Peyer's patch (tissue), 4 donors: ENCODE results near the gene USP17L19.
"Not testable (repeated sequence)": the region's sequence is repeated elsewhere in the genome, so short reads cannot be mapped to it uniquely, and the experiment has no call there.

Experiments used
- CTCF ChIP-seq, 6 experiments: fragments of 450-650 bp in 4 of 6; fragments of 200-600 bp in 2 of 6; sonication (generic) in 1 of 6; IDR thresholded peaks; one replicate each; pipeline ENCODE4 v1.5.1; 2017 to 2019; ENCODE audit warnings: antibody characterized with exemption in 6 of 6, mild to moderate bottlenecking in 3 of 6, moderate library complexity in 1 of 6
- POLR2A ChIP-seq, 2 donors: fragments of 450-650 bp; IDR thresholded peaks; one replicate each; pipeline ENCODE4 v1.5.1; 2017; ENCODE audit warnings: antibody characterized with exemption in 2 of 2, mild to moderate bottlenecking in 2 of 2, moderate library complexity in 2 of 2

DNA sequence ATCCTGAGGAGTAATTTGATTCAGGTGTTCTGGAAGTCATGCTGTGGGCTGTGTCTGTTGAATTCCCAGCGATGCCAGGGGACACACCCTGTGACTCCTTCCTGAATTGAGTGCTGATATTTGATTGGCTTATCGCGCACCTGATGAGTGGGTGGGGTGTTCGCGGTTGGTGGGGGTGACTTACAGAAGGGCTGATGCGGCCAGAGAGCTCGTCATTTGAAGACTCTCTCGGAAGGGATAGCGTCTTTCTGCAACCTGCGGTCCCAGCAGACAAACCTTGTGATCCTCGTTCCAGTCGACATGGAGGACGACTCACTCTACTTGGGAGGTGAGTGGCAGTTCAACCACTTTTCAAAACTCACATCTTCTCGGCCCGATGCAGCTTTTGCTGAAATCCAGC, 19.1 kb upstream of the USP17L19 start, which contains the start of gene USP17L15:
- not testable (repeated sequence) for TF ChIP-seq POLR2A, CTCF (IDR thresholded peaks at IDR 0.05)
